GM12878 (cell line): ENCODE results near the gene EDEM2. TPM values are rescaled to one million over a fixed set of nuclear protein-coding genes. Genes with fewer than 3 reads are reported as not detected.

Experiments
- ATAC-seq: fragments of 200-7000 bp; cut with Tn5 transposase; 3 replicates; pipeline ENCODE4 v1.9.1; 2020; ENCODE audit warnings: mild to moderate bottlenecking, moderate library complexity
- BruUV-seq: library from RNA; stranded (reverse); fragments of 400-500 nt; replicated peaks from 2 replicates; lab custom pipeline; 2021; lab: Mats Ljungman, UMichigan
- CTCF ChIA-PET: fragments of 300-600 bp; sonication (Branson Sonifier 250); formaldehyde crosslinking; extraction: SDS; loops from one replicate; lab custom pipeline; 2021; ENCODE audit warnings: inconsistent platforms; lab: Yijun Ruan, JAX
- POLR2A ChIA-PET: fragments of 350-600 bp; formaldehyde crosslinking; extraction: SDS; loops from one replicate; lab custom pipeline; 2021; ENCODE audit warnings: inconsistent platforms; lab: Charles Lee
- RAD21 ChIA-PET: fragments of 300-600 bp; sonication (Branson Sonifier 250); formaldehyde crosslinking; loops from one replicate; lab custom pipeline; 2023; ENCODE audit warnings: antibody characterized with exemption; ENCODE audit not compliant: unreplicated experiment; lab: Charles Lee
- SMC1A ChIA-PET: fragments of 300-600 bp; sonication (Branson Sonifier 250); formaldehyde crosslinking; loops from one replicate; lab custom pipeline; 2023; ENCODE audit not compliant: unreplicated experiment, uncharacterized antibody; lab: Charles Lee
- DNase-seq: peaks from one replicate; pipeline ENCODE4 v3.0.0-alpha.2; 2011; ENCODE audit warnings: low read depth, low spot score
- FAIRE-seq: peaks from 3 replicates; lab custom pipeline; 2011; peaks lifted over from hg19 to GRCh38; lab: Jason Lieb, UNC
- H2AFZ ChIP-seq: 2 replicates; pipeline ENCODE4 v1.6.0; 2011; ENCODE audit warnings: low read depth, low read length, control low read depth; ENCODE audit not compliant: control insufficient read depth
- H3K27ac ChIP-seq: 2 replicates; pipeline ENCODE4 v1.5.1; 2011; ENCODE audit warnings: control low read depth; ENCODE audit not compliant: control insufficient read depth, insufficient read depth
- H3K27me3 ChIP-seq, 2 experiments: replicated peaks in 1 of 2; 2 replicates each; pipeline versions ENCODE4 v1.6.0 to v1.6.1; 2011; ENCODE audit warnings: low read length in 1 of 2; ENCODE audit not compliant: control insufficient read depth in 2 of 2, insufficient read depth in 2 of 2
- H3K36me3 ChIP-seq, 2 experiments: 2 replicates each; pipeline ENCODE4 v1.5.1; 2011; ENCODE audit warnings: low read length in 1 of 2; ENCODE audit not compliant: control insufficient read depth in 2 of 2, insufficient read depth in 2 of 2
- H3K4me1 ChIP-seq: 2 replicates; pipeline ENCODE4 v1.6.1; 2011; ENCODE audit warnings: mild to moderate bottlenecking, low read length, moderate library complexity, mixed read lengths; ENCODE audit not compliant: control insufficient read depth, insufficient read depth
- H3K4me2 ChIP-seq: 2 replicates; pipeline ENCODE4 v1.6.0; 2011; ENCODE audit warnings: control low read depth; ENCODE audit not compliant: control insufficient read depth, insufficient read depth
- H3K4me3 ChIP-seq: fragments of 200-600 bp; sonication (generic); 2 replicates; pipeline ENCODE4 v1.5.1; 2016
- H3K79me2 ChIP-seq: 2 replicates; pipeline ENCODE4 v1.6.0; 2011; ENCODE audit warnings: low read length; ENCODE audit not compliant: control insufficient read depth, insufficient read depth
- H3K9ac ChIP-seq: 2 replicates; pipeline ENCODE4 v1.8.0; 2011; ENCODE audit warnings: low read length, control low read depth, mixed read lengths; ENCODE audit not compliant: control insufficient read depth, insufficient read depth
- H3K9me3 ChIP-seq: replicated peaks from 3 replicates; pipeline ENCODE4 v1.5.1; 2011; ENCODE audit warnings: mild to moderate bottlenecking, low read length; ENCODE audit not compliant: control insufficient read depth, insufficient read depth
- H4K20me1 ChIP-seq: 2 replicates; pipeline ENCODE4 v1.6.0; 2011; ENCODE audit not compliant: control insufficient read depth, insufficient read depth
- BACH1 ChIP-seq: fragments of 450-650 bp; IDR thresholded peaks from 2 replicates; pipeline ENCODE4 v1.6.1; 2017; ENCODE audit warnings: mild to moderate bottlenecking, borderline replicate concordance
- BMI1 ChIP-seq: fragments of 450-650 bp; IDR thresholded peaks from 2 replicates; pipeline ENCODE4 v1.6.1; 2016; ENCODE audit warnings: mild to moderate bottlenecking, moderate library complexity, borderline replicate concordance
- CBX3 ChIP-seq: fragments of 200-600 bp; sonication (generic); IDR thresholded peaks from 2 replicates; pipeline ENCODE4 v1.6.1; 2016; ENCODE audit warnings: low read depth, borderline replicate concordance
- EGR1 ChIP-seq, 2 experiments: IDR thresholded peaks; 1 replicate in 1 of 2; 2 replicates in 1 of 2; pipeline ENCODE4 v1.6.1; 2011 to 2012; ENCODE audit warnings: low read depth in 2 of 2, low read length in 2 of 2, borderline replicate concordance in 1 of 2, mild to moderate bottlenecking in 1 of 2, moderate library complexity in 1 of 2
- HDGF ChIP-seq: fragments of 450-650 bp; IDR thresholded peaks from 2 replicates; pipeline ENCODE4 v1.6.1; 2016; ENCODE audit warnings: antibody characterized with exemption
- JUND ChIP-seq: IDR thresholded peaks from 2 replicates; pipeline ENCODE4 v1.6.1; 2012; ENCODE audit warnings: low read depth, mild to moderate bottlenecking, low read length, improper control_type of control experiment, moderate library complexity
- KAT2A ChIP-seq: conservative IDR thresholded peaks from 2 replicates; pipeline ENCODE4 v1.6.1; 2011; ENCODE audit warnings: low read depth, low read length; ENCODE audit not compliant: control insufficient read depth
- KDM1A ChIP-seq: fragments of 200-600 bp; sonication (generic); IDR thresholded peaks from 2 replicates; pipeline ENCODE4 v1.6.1; 2016; ENCODE audit warnings: borderline replicate concordance
- LARP7 ChIP-seq: fragments of 450-650 bp; IDR thresholded peaks from 2 replicates; pipeline ENCODE4 v1.6.1; 2017; ENCODE audit warnings: mild to moderate bottlenecking
- NFIC ChIP-seq: IDR thresholded peaks from 2 replicates; pipeline ENCODE4 v1.6.1; 2012; ENCODE audit warnings: low read depth, mild to moderate bottlenecking, inconsistent platforms, low read length, moderate library complexity
- PKNOX1 ChIP-seq: fragments of 450-650 bp; IDR thresholded peaks from 2 replicates; pipeline ENCODE4 v1.6.1; 2016; ENCODE audit warnings: mild to moderate bottlenecking
- POLR2A ChIP-seq: IDR thresholded peaks from 2 replicates; pipeline ENCODE4 v1.6.1; 2011; ENCODE audit warnings: low read depth, mild to moderate bottlenecking, low read length
- SREBF1 ChIP-seq: IDR thresholded peaks from 2 replicates; pipeline ENCODE4 v1.6.1; 2012; ENCODE audit warnings: mild to moderate bottlenecking, low read length
- STAT1 ChIP-seq: fragments of 450-650 bp; conservative IDR thresholded peaks from 2 replicates; pipeline ENCODE4 v1.6.1; 2014; ENCODE audit warnings: antibody characterized with exemption, mild to moderate bottlenecking
- TCF12 ChIP-seq: IDR thresholded peaks from 2 replicates; pipeline ENCODE4 v1.6.1; 2011; ENCODE audit warnings: low read depth, mild to moderate bottlenecking, low read length
- TCF7 ChIP-seq: IDR thresholded peaks from 2 replicates; pipeline ENCODE4 v1.6.1; 2014; ENCODE audit warnings: antibody characterized with exemption, borderline replicate concordance
- WGBS: methylation state at CpG from one replicate; pipeline ENCODE4 v1.1.6; 2016; ENCODE audit warnings: low lambda C conversion rate; ENCODE audit not compliant: insufficient replicate concordance, insufficient coverage; ENCODE audit errors: missing lambda C conversion rate; 5-methylcytosine and 5-hydroxymethylcytosine counted together
- in situ Hi-C: fragments of 300-500 bp; cut with MboI; formaldehyde crosslinking; loops from 9 replicates; pipeline ENCODE4 v1.14.3; 2018; ENCODE audit warnings: mixed read lengths
- intact Hi-C: fragments of 100-400 bp; cut with micrococcal nuclease; formaldehyde crosslinking; loops from one replicate; pipeline ENCODE4 v1.14.2; 2022; ENCODE audit not compliant: unreplicated experiment
- polyA plus RNA-seq, 11 experiments: library from polyadenylated mRNA; depleted of rRNA in 4 of 11; unstranded in 6 of 11; stranded (reverse) in 5 of 11; fragments of >200 nt; fragmentation: Nextera tagmentation in 4 of 11; fragmentation: Illumina TruSeq in 1 of 11; extraction: Ambion mirVana in 4 of 11; extraction: Trizol in 1 of 11; gene quantifications; 1 replicate in 1 of 11; 2 replicates in 10 of 11; pipeline versions ENCODE4 v1.2.1 to v1.2.3, GENCODE V29; 2011 to 2016; ENCODE audit warnings: inconsistent platforms in 2 of 11, missing spikeins in 2 of 11, low read depth in 1 of 11
- total RNA-seq, 4 experiments: library from RNA; depleted of rRNA in 3 of 4; stranded (reverse); fragments of >200 nt in 3 of 4; fragmentation: Illumina TruSeq in 1 of 4; extraction: Trizol in 1 of 4; gene quantifications; 2 replicates each; pipeline versions ENCODE4 v1.2.1 to v1.2.3, GENCODE V29; 2013 to 2021
- TF ChIP-seq, protein P1 (sequence below): IDR thresholded peaks from 2 replicates; pipeline ENCODE4 v1.6.1; 2011; ENCODE audit warnings: mild to moderate bottlenecking, low read depth, low read length, moderate library complexity; ENCODE audit not compliant: insufficient replicate concordance

The EDEM2 gene
- total and polyA plus RNA-seq, 10 of the 15 experiments (the other 5 are each of a cell fraction or from before 2014, with no cell fraction given): 9.9 to 24.8 (median 14.8) TPM

DNA sequence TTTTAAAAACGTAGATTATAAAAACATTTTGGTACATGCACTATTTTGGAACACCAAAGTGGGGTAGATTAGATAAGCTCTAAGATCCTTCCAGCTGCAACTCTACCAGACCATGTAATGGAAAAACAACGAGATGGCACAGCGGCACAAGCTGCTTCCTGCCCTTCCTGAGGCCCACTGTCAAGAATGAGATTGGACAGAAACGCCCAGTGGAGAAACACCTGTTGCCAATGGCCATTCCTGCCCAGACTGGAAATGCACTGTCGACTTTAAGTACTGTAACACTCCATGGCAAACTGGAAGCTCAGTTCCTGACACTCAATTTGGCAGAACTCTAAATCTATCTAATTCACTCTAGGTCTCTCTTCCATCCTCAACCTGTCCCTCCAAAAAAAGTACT is 21.4 kb downstream of the EDEM2 start:
- Histone ChIP-seq H3K4me3 (no peak overlapping the region), H2AFZ (no peak overlapping the region), H3K4me1 (no peaks in the 10 kb centered on the region), H3K27ac (no peak overlapping the region), H3K4me2 (no peak overlapping the region), H4K20me1 (no peaks in the 10 kb centered on the region), H3K9ac (no peak overlapping the region), H3K27me3 (no peaks in the 10 kb centered on the region), H3K79me2 (no peaks in the 10 kb centered on the region), H3K9me3 (no peaks in the 10 kb centered on the region), H3K36me3 (peaks cover 4 to 26% of the 10 kb centered on the region in 2 experiments; a peak in 3 of 4 replicates)
- ATAC-seq (no peak), FAIRE-seq (no peak), DNase-seq (no peak)
- ChIA-PET RAD21 (no interaction called here), SMC1A (no interaction called here), POLR2A (no interaction called here), CTCF (interaction anchor here (0.5 to 1.2 kb wide), 3 partner anchors 19 to 869 kb away, joined by 4 to 5 read pairs (median 4); no protein-coding TSS in a partner anchor)
- TF ChIP-seq KDM1A: no peak
- TF ChIP-seq TCF7: no peak
- TF ChIP-seq BACH1: no peak
- no peak for TF ChIP-seq SREBF1
- no peak for TF ChIP-seq KAT2A
- TF ChIP-seq BMI1: no peak
- no peak for TF ChIP-seq JUND
- no peak for TF ChIP-seq NFIC
- no peak for TF ChIP-seq TCF12
- TF ChIP-seq LARP7: no peak
- no peak for TF ChIP-seq POLR2A
- no peak for TF ChIP-seq STAT1
- no peak for TF ChIP-seq HDGF
- TF ChIP-seq, protein P1, sequence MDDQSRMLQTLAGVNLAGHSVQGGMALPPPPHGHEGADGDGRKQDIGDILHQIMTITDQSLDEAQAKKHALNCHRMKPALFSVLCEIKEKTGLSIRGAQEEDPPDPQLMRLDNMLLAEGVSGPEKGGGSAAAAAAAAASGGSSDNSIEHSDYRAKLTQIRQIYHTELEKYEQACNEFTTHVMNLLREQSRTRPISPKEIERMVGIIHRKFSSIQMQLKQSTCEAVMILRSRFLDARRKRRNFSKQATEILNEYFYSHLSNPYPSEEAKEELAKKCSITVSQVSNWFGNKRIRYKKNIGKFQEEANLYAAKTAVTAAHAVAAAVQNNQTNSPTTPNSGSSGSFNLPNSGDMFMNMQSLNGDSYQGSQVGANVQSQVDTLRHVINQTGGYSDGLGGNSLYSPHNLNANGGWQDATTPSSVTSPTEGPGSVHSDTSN: no peak
- TF ChIP-seq CBX3: no peak
- TF ChIP-seq PKNOX1: no peak
- TF ChIP-seq EGR1 (IDR thresholded peaks at IDR 0.05; ENCODE audit: borderline replicate concordance in 1 of 2, low read depth in 2 of 2, low read length in 2 of 2): no peak
- WGBS: 99% methylated on average over 5 of the region's 5 CpGs
- intact Hi-C loops: no loop called here
- in situ Hi-C loops: no loop called here
- no TSS peak for BruUV-seq
